C4-2B (cell line): ENCODE data around the gene CNP.

Experiments used
- ZFX ChIP-seq: fragments of 450-650 bp; IDR thresholded peaks from 2 replicates; pipeline ENCODE4 v1.6.1; 2017
- TF ChIP-seq, protein P1 (sequence below): fragments of 450-650 bp; conservative IDR thresholded peaks from 2 replicates; pipeline ENCODE4 v1.5.1; 2017; ENCODE audit warnings: mild to moderate bottlenecking

- TF ChIP-seq, protein P1, sequence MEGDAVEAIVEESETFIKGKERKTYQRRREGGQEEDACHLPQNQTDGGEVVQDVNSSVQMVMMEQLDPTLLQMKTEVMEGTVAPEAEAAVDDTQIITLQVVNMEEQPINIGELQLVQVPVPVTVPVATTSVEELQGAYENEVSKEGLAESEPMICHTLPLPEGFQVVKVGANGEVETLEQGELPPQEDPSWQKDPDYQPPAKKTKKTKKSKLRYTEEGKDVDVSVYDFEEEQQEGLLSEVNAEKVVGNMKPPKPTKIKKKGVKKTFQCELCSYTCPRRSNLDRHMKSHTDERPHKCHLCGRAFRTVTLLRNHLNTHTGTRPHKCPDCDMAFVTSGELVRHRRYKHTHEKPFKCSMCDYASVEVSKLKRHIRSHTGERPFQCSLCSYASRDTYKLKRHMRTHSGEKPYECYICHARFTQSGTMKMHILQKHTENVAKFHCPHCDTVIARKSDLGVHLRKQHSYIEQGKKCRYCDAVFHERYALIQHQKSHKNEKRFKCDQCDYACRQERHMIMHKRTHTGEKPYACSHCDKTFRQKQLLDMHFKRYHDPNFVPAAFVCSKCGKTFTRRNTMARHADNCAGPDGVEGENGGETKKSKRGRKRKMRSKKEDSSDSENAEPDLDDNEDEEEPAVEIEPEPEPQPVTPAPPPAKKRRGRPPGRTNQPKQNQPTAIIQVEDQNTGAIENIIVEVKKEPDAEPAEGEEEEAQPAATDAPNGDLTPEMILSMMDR: no peak
- no peak for TF ChIP-seq ZFX
Measured at GRCh38 chr17:42018988-42019387, 52.4 kb downstream of the CNP start.
